Hair follicle dermal papilla cell (primary cell): Measurements from ENCODE around the gene FAM83F. TPM values are rescaled to one million over a fixed set of nuclear protein-coding genes. Genes with fewer than 3 reads are reported as not detected.

ENCODE experiments used
- total RNA-seq: library from RNA; depleted of rRNA; stranded (reverse); fragments of >200 nt; gene quantifications from 2 replicates; pipeline ENCODE4 v1.2.3, GENCODE V29; 2012

The FAM83F gene
- total RNA-seq, result under 0.01 TPM in 2 replicates

GRCh38 chr22:39994566-39995392, at the start of gene FAM83F:
Gene FAM83F, plus strand, starts transcription at chr22:39994954. Its CDS starts 89 bp downstream, at chr22:39995043.

GRCh38 chr22:39959640-39960447, 34.9 kb upstream of the FAM83F start, which contains the start of gene TMA7B:
Gene TMA7B, plus strand, starts transcription at chr22:39960397. Its CDS starts 3,978 bp downstream, at chr22:39964375.

Other genes with a start within 250 kb of the FAM83F start
- not detected in 2 replicates for gene ENTHD1, start 101.2 kb upstream of the FAM83F start, total RNA-seq
- not detected in 2 replicates for gene GRAP2, start 93.9 kb upstream of the FAM83F start, total RNA-seq
- not detected in 2 replicates for gene TMA7B, start 34.6 kb upstream of the FAM83F start, total RNA-seq
- gene TNRC6B, start 183.0 kb downstream of the FAM83F start, total RNA-seq, result 28.1 and 30.3 TPM in 2 replicates